ENCODE measurements around the gene ORM2. TPM values are rescaled to one million over a fixed set of nuclear protein-coding genes. Genes with fewer than 3 reads are reported as not detected.

Gene ORM2
- total and polyA plus RNA-seq, 2 of the 8 experiments (the other 6 are each of a cell fraction or from before 2014, with no cell fraction given): 1.3 TPM; not detected in 1

GRCh38 chr9:114378016-114378415, 48.3 kb downstream of the ORM2 start (continued):
- no peak for TF ChIP-seq HDAC2 (IDR thresholded peaks at IDR 0.05; ENCODE audit: borderline replicate concordance in 1 of 2, low read depth in 2 of 2, low read length in 2 of 2)
- no peak for TF ChIP-seq TAF7 (optimal IDR thresholded peaks at IDR 0.05; ENCODE audit: borderline replicate concordance, low read depth, low read length)
- TF ChIP-seq TCF12 (IDR thresholded peaks at IDR 0.05; ENCODE audit: low read depth, low read length): no peak
- TF ChIP-seq CTBP2 (IDR thresholded peaks at IDR 0.05; ENCODE audit: borderline replicate concordance, insufficient read depth, insufficient read length, low read length): no peak
- no peak for TF ChIP-seq TAF1 (IDR thresholded peaks at IDR 0.05; ENCODE audit: low read depth, low read length)
- TF ChIP-seq GABPA (IDR thresholded peaks at IDR 0.05; ENCODE audit: borderline replicate concordance, insufficient read depth, low read length): no peak
- TF ChIP-seq TBP (IDR thresholded peaks at IDR 0.05; ENCODE audit: low read depth, low read length): no peak
